ENCODE measurements around the gene KXD1. TPM values are rescaled to one million over a fixed set of nuclear protein-coding genes. Genes with fewer than 3 reads are reported as not detected.
A peak's percentile ranks its signal among the peaks of the same experiment; 100 is the strongest.

The KXD1 gene
- polyA plus RNA-seq, 1 of the 3 experiments (the other 2 are of a cell fraction), result 151 TPM

GRCh38 chr19:18597809-18598660 lies 40.4 kb downstream of the KXD1 start:
- Histone ChIP-seq H2AFZ (ENCODE audit: low read depth) (no peak overlapping the region), H3K79me2 (ENCODE audit: insufficient read depth) (no peaks in the 10 kb centered on the region), H3F3A (replicated peaks; ENCODE audit: insufficient read depth) (peaks cover 18% of the 10 kb centered on the region), H3K36me3 (replicated peaks in 1 of 2; ENCODE audit: control insufficient read depth in 1 of 2, insufficient read depth in 2 of 2, low read length in 1 of 2) (no peaks in the 10 kb centered on the region), H3K27ac (ENCODE audit: low read depth in 2 of 2, low read length in 1 of 2) (no peak overlapping the region), H3K9me3 (no peaks in the 10 kb centered on the region), H3K9me2 (no peaks in the 10 kb centered on the region), H3K4me1 (ENCODE audit: control insufficient read depth in 1 of 2, insufficient read depth in 2 of 2, low read depth in 1 of 2, low read length in 1 of 2) (peaks cover 0 to 22% of the 10 kb centered on the region in 2 experiments; a peak in 2 of 4 replicates), H3K4me3 (ENCODE audit: low read depth in 2 of 2, low read length in 1 of 2) (no peak overlapping the region), H3K9ac (no peak overlapping the region), H4K20me1 (ENCODE audit: insufficient read depth) (no peaks in the 10 kb centered on the region), H3K4me2 (no peak overlapping the region), H3K27me3 (ENCODE audit: insufficient read depth) (no peaks in the 10 kb centered on the region)
- CTCF ChIA-PET, result interaction anchor here (1.6 to 2.2 kb wide), 2 partner anchors 9 to 250 kb away, joined by 9 to 11 read pairs; partner anchors contain the start of gene REX1BD
- DNase-seq, result peak; percentile 79
- 69% methylated on average over 13 of the region's 25 CpGs for WGBS (ENCODE audit: low lambda C conversion rate)
- TF ChIP-seq PBX3 (IDR thresholded peaks at IDR 0.05) (no peak), JUND (IDR thresholded peaks at IDR 0.05) (no peak), REST (IDR thresholded peaks at IDR 0.05; ENCODE audit: low read depth, low read length) (no peak), GATA2 (CRISPR knock-in tag; IDR thresholded peaks at IDR 0.05) (no peak), FOSL2 (IDR thresholded peaks at IDR 0.05; ENCODE audit: borderline replicate concordance, low read depth) (no peak), ELF1 (IDR thresholded peaks at IDR 0.05) (no peak), RFX5 (IDR thresholded peaks at IDR 0.05; ENCODE audit: low read length) (no peak), RXRA (IDR thresholded peaks at IDR 0.05; ENCODE audit: borderline replicate concordance, low read depth) (no peak), EZH2phosphoT487 (IDR thresholded peaks at IDR 0.05; ENCODE audit: borderline replicate concordance, low read depth) (no peak), SIN3A (IDR thresholded peaks at IDR 0.05; ENCODE audit: borderline replicate concordance, low read depth, low read length) (no peak), IRF3 (IDR thresholded peaks at IDR 0.05; ENCODE audit: low read depth, low read length) (no peak), USF2 (IDR thresholded peaks at IDR 0.05; ENCODE audit: borderline replicate concordance, low read depth, low read length) (no peak), RAD21 (IDR thresholded peaks at IDR 0.05; ENCODE audit: low read length) (no peak), RCOR1 (IDR thresholded peaks at IDR 0.05; ENCODE audit: low read length) (no peak), ZBTB33 (IDR thresholded peaks at IDR 0.05; ENCODE audit: borderline replicate concordance, low read depth) (no peak)
- POLR2A ChIA-PET, result no interaction called here

Data from SK-N-SH (cell line).